Measurements from ENCODE around the gene GLS.
A peak's percentile ranks its signal among the peaks of the same experiment; 100 is the strongest.

GLS gene

DNA sequence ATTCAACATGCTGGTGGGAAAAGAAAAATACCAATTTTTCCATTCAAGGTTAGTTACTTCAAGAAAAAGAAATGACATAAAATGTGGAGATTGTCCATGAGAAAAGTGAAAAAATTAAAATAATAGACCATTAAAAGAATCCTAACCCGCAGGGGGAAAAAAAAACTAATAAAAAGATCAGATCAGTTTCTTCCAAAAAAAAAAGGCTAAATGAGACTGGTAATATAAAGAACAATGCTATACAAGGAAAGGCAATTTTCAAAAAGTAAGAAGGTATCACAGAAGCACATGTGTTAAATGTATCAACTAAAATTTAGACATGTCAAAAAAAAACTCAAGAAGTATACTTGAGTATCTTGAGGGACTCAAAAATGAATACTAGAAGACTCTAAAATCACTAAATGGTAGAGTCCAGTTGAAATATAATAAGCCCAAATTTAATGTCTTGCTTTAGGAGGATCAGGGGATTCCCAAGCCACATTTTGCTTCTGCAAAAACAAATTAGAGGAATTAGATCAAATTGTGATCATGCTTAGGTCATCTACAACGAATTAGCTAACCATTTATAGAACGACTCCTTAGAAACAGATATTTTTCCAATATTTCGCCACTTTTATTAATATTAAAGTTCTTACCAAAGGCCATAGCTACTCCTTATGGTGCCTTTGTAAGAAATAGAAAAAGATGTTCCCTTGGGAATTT is 35.8 kb upstream of the GLS start:
- H3K27ac ChIP-seq (ENCODE audit: low read length): no peak overlapping the region
- H4K20me1 ChIP-seq (ENCODE audit: insufficient read depth, low read length): no peaks in the 10 kb centered on the region
- no peaks in the 10 kb centered on the region for H3K36me3 ChIP-seq (replicated peaks; ENCODE audit: low read depth, low read length)
- H3K9me3 ChIP-seq (ENCODE audit: insufficient read depth, low read length): no peaks in the 10 kb centered on the region
- TF ChIP-seq CTCF (IDR thresholded peaks at IDR 0.05; ENCODE audit: low read depth, low read length): no peak
- TF ChIP-seq EZH2phosphoT487 (IDR thresholded peaks at IDR 0.05; ENCODE audit: low read depth): no peak
- no peak overlapping the region for H3K4me3 ChIP-seq (ENCODE audit: low read length)
- peak overlapping the region; percentile 36; the same call in 1 of the 2 replicates for H3K4me2 ChIP-seq (ENCODE audit: low read length)
- H2AFZ ChIP-seq (ENCODE audit: low read depth, low read length): no peak overlapping the region
- no peaks in the 10 kb centered on the region for H3K27me3 ChIP-seq (ENCODE audit: low read depth, low read length)
- no peak overlapping the region for H3K9ac ChIP-seq (ENCODE audit: low read length)
- peaks cover 27% of the 10 kb centered on the region for H3K4me1 ChIP-seq (ENCODE audit: low read length)
- no peaks in the 10 kb centered on the region for H3K79me2 ChIP-seq (ENCODE audit: low read length)

GRCh38 chr2:190846746-190847145 is 33.9 kb upstream of the GLS start:
- Histone ChIP-seq H3K27ac (ENCODE audit: low read length) (no peak overlapping the region), H3K4me3 (ENCODE audit: low read length) (no peak overlapping the region), H3K4me1 (ENCODE audit: low read length) (peaks cover 27% of the 10 kb centered on the region), H3K27me3 (ENCODE audit: low read depth, low read length) (no peaks in the 10 kb centered on the region), H4K20me1 (ENCODE audit: insufficient read depth, low read length) (no peaks in the 10 kb centered on the region), H3K4me2 (ENCODE audit: low read length) (peak overlapping the region; percentile 5; the same call in 1 of the 2 replicates), H3K9me3 (ENCODE audit: insufficient read depth, low read length) (no peaks in the 10 kb centered on the region), H3K79me2 (ENCODE audit: low read length) (no peaks in the 10 kb centered on the region), H3K9ac (ENCODE audit: low read length) (no peak overlapping the region), H2AFZ (ENCODE audit: low read depth, low read length) (no peak overlapping the region), H3K36me3 (replicated peaks; ENCODE audit: low read depth, low read length) (no peaks in the 10 kb centered on the region)
- no peak for TF ChIP-seq CTCF (IDR thresholded peaks at IDR 0.05; ENCODE audit: low read depth, low read length)
- no peak for TF ChIP-seq EZH2phosphoT487 (IDR thresholded peaks at IDR 0.05; ENCODE audit: low read depth)

DNA sequence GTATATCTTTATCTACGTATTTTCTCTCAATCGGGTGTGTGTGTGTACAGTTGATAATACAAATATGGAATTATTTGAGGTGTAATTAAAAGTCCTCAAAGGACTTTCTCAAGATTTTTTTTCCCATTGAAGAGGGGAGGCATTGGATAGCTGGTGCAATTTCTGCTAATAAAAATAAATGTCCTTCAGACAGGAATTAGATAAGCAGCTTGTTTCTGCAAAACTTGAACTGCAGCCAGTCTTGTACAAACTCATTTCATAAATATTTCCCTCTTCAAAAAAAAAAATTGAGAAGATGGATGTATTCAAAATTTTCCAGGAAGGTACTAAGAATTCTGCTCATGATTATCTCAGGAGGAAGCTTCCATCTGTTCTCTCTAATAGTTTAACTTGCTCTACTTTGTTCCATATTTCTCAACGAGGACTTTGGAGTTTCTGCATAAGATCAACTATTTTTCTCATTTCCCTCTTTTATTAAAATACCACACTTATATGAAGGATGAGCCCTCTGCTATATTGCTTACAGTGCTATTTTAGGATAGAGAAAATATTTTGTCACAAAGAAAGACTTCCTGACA is 33.0 kb upstream of the GLS start:
- Histone ChIP-seq H3K4me1 (ENCODE audit: low read length) (peaks cover 27% of the 10 kb centered on the region), H3K4me2 (ENCODE audit: low read length) (no peak overlapping the region)

More for the DNA sequence above, 33.0 kb upstream of the GLS start:
- Histone ChIP-seq H3K9ac (ENCODE audit: low read length) (no peak overlapping the region), H4K20me1 (ENCODE audit: insufficient read depth, low read length) (no peaks in the 10 kb centered on the region), H2AFZ (ENCODE audit: low read depth, low read length) (no peak overlapping the region), H3K4me3 (ENCODE audit: low read length) (no peak overlapping the region), H3K79me2 (ENCODE audit: low read length) (no peaks in the 10 kb centered on the region), H3K36me3 (replicated peaks; ENCODE audit: low read depth, low read length) (no peaks in the 10 kb centered on the region), H3K27me3 (ENCODE audit: low read depth, low read length) (no peaks in the 10 kb centered on the region), H3K27ac (ENCODE audit: low read length) (no peak overlapping the region), H3K9me3 (ENCODE audit: insufficient read depth, low read length) (no peaks in the 10 kb centered on the region)
- no peak for TF ChIP-seq EZH2phosphoT487 (IDR thresholded peaks at IDR 0.05; ENCODE audit: low read depth)
- no peak for TF ChIP-seq CTCF (IDR thresholded peaks at IDR 0.05; ENCODE audit: low read depth, low read length)
